Cardiac fibroblast (primary cell): ENCODE measurements around the gene ALDH3B2.

ENCODE experiments used
- DNase-seq, 2 donors: peaks; one replicate each; pipeline versions ENCODE4 v3.0.0 to v3.0.0-alpha.2; 2010; ENCODE audit warnings: low read depth in 2 of 2
- H3K4me3 ChIP-seq, 2 donors: replicated peaks in 1 of 2; 1 replicate in 1 of 2; 2 replicates in 1 of 2; pipeline ENCODE4 v1.5.1; 2011; ENCODE audit warnings: low read depth in 2 of 2, low read length in 2 of 2, mild to moderate bottlenecking in 2 of 2, moderate library complexity in 1 of 2
- TF ChIP-seq, protein P1 (sequence below): IDR thresholded peaks from one replicate; pipeline ENCODE4 v1.5.1; 2011; ENCODE audit warnings: low read depth, mild to moderate bottlenecking, low read length, inconsistent platforms

Gene ALDH3B2

DNA sequence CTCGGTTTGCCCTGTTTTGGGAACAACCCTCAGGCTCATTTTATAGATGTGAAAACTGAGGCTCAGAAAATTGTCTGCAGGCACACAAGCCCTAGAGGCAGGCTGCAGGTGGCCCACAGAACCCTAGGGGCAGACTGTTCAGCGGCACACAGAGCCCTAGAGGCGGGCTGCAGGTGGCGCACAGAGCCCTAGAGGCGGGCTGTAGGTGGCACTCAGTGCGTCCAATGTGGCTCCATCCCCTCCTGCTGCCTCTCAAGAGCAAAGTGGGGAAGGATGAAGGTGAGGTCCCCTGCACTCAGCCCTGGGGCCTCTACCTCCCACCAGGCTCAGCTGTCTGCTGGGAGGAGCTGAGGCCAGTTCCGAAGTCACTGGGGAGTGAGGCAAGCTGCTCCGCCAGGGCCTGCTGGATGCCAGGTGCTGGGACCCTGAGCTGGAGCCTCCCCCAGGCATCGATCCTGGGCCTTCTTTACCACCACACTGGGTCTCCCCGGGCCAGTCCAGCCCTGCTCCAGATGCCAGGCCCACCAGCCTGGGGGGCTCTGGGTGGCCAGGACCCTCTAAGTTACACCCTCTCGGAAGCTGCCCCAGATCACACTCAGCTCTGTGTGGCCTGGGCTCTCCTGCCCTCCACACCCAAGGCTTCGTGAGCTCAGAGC is 26.2 kb downstream of the ALDH3B2 start:
- TF ChIP-seq, protein P1, sequence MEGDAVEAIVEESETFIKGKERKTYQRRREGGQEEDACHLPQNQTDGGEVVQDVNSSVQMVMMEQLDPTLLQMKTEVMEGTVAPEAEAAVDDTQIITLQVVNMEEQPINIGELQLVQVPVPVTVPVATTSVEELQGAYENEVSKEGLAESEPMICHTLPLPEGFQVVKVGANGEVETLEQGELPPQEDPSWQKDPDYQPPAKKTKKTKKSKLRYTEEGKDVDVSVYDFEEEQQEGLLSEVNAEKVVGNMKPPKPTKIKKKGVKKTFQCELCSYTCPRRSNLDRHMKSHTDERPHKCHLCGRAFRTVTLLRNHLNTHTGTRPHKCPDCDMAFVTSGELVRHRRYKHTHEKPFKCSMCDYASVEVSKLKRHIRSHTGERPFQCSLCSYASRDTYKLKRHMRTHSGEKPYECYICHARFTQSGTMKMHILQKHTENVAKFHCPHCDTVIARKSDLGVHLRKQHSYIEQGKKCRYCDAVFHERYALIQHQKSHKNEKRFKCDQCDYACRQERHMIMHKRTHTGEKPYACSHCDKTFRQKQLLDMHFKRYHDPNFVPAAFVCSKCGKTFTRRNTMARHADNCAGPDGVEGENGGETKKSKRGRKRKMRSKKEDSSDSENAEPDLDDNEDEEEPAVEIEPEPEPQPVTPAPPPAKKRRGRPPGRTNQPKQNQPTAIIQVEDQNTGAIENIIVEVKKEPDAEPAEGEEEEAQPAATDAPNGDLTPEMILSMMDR = no peak
- H3K4me3 ChIP-seq = no peak overlapping the region
- DNase-seq = no peak

DNA sequence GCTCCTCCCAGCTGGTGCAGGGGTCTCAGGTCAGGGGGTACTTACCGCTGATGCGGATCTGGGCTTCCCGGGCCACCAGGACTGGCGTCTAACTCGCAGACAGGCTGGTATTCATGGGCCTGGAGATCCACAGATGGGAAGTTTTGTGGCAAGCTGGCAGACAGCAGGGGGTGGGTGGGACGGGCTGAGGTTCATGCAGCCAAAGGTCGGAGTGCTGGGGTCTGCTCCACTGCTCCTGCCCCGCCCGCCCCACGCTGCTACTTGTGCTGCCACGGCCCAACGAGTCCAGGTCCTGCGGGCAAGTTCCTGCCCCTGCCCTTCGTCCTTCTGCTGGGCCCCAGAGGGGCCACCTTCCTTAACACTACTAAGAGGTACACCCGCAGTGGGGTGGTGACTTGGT is 27.0 kb downstream of the ALDH3B2 start:
- no peak for DNase-seq
- no peak overlapping the region for H3K4me3 ChIP-seq
- TF ChIP-seq, protein P1 = no peak

DNA sequence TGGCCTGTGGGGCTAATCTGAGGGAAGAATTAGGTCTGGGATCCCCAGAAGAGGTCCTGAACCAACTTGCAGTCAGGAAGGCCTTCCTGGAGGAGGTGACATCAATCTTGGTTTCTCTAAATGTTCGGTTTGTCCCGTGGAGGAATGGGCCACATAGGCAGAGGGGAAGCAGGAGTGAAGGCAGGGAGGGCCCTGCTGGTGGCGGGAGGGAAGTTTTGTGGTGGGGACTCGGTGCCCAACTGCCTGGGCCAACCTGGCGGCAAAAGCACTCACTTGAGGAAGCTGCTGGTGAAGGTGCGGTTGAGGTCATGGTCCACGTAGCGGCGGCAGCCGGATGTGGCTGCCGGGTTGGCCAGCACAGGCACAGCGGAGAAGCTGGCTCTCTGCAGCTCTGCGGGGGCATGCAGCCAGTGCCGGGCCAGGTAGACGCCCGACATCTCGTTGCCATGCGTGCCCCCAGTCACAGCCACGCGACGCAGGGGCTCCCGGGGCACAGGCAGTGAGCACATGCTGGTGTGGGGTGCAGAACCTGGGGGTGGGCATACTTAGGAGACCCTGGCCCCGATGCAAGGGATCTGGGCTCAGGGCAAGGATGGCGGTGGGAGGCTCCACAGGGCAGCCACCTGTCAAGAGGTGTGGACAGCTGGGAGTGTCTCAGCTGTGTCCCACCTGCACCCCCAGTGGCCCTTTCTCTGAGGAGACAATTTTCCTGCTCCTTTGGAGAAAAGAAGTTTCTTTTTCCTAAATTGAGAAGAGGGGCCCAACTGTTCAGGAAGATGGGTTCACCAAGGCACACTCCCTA is 27.7 kb downstream of the ALDH3B2 start:
- no peak overlapping the region for H3K4me3 ChIP-seq
- TF ChIP-seq, protein P1 = no peak
- DNase-seq = no peak

DNA sequence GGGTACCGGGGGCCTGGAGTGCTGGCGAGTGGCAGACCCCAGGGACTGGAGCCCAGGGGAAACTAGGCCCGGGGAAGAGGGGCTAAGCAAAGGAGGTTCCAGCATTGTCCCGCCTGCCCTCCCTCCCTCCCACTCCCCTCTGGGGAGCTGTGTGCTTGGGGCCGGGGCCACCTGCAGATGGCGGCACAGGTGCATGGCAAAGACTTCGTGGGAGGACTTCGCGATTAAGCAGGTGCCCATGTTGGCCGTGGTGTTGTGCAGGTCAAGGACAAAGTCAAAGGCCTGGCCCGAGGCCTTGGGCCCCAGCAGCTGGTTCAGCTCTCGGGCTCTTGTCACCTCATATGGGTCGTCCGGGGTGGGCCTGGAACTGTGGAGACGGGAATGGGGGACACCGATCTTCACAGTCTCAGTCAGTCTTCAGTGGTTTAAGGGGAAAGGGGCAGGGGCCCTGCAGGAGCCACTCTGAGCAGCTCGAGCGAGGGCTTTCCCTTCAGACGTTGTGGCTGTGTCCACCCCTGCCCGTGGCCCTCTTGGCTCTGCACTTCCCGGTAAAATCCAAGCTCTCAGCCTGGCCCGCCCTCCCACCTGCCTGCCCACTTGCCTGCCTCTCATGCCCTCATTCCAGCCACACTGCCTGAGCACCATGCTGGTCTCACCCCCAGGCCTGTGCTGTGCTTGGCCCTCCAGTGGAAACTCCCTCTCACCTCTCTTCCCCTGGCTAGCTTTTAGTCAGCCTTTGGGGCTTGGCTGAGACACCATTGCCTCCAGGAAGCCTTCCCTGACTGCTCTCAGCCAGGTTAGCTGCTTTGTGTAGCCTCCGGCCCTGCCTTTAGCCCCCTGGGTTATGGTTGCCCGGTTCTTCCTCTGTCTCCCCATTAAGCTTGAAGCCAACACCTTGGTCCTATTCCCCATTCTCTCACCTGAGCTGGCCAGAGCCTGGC is 28.6 kb downstream of the ALDH3B2 start:
- TF ChIP-seq, protein P1 = no peak
- no peak for DNase-seq
- H3K4me3 ChIP-seq = no peak overlapping the region

DNA sequence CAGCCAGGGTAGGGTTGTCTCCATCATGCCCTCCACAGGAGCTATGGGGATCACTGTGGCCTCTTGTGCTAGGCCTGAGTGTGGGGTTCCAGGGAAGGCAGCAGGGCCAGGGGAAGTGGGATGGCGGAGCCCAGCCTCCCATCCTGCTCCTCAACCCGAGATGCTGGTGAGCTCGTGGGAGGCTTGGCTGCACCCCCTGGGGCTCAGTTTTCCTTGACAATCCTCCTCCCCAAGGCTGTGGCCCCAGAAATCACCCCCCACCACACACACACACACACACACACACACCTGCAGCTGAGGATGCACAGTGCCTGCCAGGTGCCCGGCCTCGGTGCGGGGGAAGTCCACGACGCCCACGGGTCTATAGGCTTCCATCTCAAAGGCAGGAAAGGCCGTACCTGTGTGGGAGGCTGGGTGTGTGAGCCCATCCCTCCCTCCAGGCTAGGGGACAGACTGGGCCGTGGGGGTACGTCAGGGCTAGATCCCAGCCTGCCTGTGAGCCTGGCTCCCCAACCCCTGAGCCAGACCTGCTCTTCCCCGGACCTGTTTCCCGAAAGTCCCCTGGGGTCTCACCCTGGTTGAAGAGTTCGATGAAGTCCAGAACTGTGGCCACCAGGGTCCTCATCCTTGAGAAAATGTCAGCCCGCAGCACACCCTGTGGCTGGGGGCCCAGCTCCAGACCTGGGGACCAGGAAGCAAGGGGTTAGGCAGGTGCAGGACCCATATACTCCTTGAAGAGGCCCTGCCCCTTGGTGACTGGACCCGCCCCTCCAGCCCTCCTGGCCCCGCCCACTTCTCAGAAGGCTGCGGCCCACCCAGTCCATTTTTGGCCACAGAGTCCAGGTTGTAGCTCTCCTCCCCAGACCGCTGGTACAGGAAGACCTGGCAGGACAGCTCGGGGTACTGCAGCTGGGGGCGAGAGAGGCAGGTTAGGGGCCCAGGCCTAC is 29.7 kb downstream of the ALDH3B2 start:
- TF ChIP-seq, protein P1 = no peak
- H3K4me3 ChIP-seq = no peak overlapping the region
- DNase-seq = no peak

DNA sequence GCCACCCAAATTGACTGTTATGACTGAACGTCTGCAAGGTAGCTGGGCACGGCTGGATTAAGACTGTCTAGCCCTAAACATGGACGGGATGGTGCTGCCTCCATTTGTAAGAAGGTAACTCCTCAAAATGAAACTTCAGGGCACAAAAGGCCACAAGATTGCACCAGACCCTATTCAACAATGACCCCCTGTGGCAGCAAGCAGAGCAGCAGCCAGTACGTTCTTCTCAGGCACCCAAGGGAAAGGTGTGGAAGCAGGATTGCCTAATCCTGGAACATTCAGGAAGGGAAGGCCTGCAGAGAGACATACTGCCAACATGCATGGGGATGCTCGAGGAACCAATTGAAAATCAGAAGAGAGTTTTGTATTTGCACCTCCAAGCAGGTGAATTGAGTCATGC is 30.4 kb downstream of the ALDH3B2 start:
- no peak for DNase-seq
- TF ChIP-seq, protein P1 = peak; percentile 49
- H3K4me3 ChIP-seq = no peak overlapping the region
